ENCODE data around the gene ATP6V0E1.

ATP6V0E1 gene

DNA sequence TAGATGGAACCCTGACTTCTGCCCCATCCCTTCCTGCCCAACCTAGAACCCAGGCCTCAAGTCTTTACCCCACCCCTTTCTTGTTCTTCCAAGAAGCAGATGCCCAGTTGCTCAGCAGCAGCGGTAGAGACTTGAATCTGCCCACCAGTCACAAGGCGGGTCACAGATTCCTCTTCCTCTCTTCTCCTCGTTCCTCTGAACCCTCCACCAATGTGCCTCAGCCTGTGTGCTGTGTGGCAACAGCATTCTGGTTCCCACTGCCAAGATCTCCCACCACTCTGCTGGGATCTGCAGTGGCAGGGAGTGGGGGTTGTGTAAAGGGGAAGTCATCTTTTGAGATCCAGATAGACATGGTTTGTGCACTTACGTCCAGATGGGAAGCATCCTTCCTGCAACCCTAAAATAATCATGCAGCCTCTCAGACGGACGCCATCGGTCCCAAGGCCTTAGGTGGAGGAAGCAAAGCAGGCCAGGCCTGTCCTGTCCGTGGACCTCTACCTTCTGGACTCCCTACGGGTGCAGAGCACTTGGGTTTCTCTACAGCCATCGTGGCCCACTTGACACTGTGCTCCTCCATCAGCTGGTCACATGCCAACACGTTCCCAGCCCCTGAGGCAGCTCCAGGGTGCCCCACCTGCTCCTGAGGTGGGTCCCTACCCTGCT is 32.1 kb upstream of the ATP6V0E1 start:
- TF ChIP-seq TAF1 (IDR thresholded peaks at IDR 0.05; ENCODE audit: borderline replicate concordance, insufficient read depth, low read length), result no peak
- no peak for TF ChIP-seq SIN3A (IDR thresholded peaks at IDR 0.05; ENCODE audit: borderline replicate concordance, insufficient read depth, low read length)
- TF ChIP-seq, protein P1, sequence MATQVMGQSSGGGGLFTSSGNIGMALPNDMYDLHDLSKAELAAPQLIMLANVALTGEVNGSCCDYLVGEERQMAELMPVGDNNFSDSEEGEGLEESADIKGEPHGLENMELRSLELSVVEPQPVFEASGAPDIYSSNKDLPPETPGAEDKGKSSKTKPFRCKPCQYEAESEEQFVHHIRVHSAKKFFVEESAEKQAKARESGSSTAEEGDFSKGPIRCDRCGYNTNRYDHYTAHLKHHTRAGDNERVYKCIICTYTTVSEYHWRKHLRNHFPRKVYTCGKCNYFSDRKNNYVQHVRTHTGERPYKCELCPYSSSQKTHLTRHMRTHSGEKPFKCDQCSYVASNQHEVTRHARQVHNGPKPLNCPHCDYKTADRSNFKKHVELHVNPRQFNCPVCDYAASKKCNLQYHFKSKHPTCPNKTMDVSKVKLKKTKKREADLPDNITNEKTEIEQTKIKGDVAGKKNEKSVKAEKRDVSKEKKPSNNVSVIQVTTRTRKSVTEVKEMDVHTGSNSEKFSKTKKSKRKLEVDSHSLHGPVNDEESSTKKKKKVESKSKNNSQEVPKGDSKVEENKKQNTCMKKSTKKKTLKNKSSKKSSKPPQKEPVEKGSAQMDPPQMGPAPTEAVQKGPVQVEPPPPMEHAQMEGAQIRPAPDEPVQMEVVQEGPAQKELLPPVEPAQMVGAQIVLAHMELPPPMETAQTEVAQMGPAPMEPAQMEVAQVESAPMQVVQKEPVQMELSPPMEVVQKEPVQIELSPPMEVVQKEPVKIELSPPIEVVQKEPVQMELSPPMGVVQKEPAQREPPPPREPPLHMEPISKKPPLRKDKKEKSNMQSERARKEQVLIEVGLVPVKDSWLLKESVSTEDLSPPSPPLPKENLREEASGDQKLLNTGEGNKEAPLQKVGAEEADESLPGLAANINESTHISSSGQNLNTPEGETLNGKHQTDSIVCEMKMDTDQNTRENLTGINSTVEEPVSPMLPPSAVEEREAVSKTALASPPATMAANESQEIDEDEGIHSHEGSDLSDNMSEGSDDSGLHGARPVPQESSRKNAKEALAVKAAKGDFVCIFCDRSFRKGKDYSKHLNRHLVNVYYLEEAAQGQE (IDR thresholded peaks at IDR 0.05; ENCODE audit: insufficient read depth in 1 of 2, low read depth in 2 of 2, low read length in 2 of 2), result no peak
- no peak for TF ChIP-seq FOXP2 (optimal IDR thresholded peaks at IDR 0.05; ENCODE audit: borderline replicate concordance, extremely low read depth, extremely low read length, insufficient read depth)
- TF ChIP-seq POLR2AphosphoS5 (IDR thresholded peaks at IDR 0.05; ENCODE audit: low read depth, low read length), result no peak

DNA sequence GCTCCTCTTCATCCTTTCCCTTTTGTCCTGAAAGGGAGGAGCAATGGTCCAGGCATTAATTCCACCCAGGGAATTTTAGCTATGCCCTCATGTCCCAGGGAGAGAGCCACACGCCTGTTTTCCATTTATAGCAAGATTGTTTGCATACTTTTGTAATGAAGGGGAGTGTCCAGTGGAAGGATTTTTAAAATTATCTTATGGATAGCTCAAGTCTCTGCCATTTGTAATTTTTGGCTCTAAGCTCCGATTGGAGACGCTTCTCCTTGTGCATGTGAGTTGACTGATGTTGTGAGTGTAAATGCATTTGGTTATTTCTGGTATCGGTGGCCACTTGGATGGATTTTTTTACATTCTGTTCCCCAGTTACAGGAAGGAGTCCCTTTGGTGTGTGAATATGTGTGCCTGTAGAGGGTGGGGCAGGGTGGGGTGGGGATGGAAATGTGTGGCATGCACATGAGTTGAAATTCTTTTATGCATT is 31.5 kb upstream of the ATP6V0E1 start:
- TF ChIP-seq SIN3A (IDR thresholded peaks at IDR 0.05; ENCODE audit: borderline replicate concordance, insufficient read depth, low read length) (no peak), FOXP2 (optimal IDR thresholded peaks at IDR 0.05; ENCODE audit: borderline replicate concordance, extremely low read depth, extremely low read length, insufficient read depth) (no peak), TAF1 (IDR thresholded peaks at IDR 0.05; ENCODE audit: borderline replicate concordance, insufficient read depth, low read length) (no peak), POLR2AphosphoS5 (IDR thresholded peaks at IDR 0.05; ENCODE audit: low read depth, low read length) (no peak)
- TF ChIP-seq, protein P1 (IDR thresholded peaks at IDR 0.05; ENCODE audit: insufficient read depth in 1 of 2, low read depth in 2 of 2, low read length in 2 of 2), result no peak

DNA sequence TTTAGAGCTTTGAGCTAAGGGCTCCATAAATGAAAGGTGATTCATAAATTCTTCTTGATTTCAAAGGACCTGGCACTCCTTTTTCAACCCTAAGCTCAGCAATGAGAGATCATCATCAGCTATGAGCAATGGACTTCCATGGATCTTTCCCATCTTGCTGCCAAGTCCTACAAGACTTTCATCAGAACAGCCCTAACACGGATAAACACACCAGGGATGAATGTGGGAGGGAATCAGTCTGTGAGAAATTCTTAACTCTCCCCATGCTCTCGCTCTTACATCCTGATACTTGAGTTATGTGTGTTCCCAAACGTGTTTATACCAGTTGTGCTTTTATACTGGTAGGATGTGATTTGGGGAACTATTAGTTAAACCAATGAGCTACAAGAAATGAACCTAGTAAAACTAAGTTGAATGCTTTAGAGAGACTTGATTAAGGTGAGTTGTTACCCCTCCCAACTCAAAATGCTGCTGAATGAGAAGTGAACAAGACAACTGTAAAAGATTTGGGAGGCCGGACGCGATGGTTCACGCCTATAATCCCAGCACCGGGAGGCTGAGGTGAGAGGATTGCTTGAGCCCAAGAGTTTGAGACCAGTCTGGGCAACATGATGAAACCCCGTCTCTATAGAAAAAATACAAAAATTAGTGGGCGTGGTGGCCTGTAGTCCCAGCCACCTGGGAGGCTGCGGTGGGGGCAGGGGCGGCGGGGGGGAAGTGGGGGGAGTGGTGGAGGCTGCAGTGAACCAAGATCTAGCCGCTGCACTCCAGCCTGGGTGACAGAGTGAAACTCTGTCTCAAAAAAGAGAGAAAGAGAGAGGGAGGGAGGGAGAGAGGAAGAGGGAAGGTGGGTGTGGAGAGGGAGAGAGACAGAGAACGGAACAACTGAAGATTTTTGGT is 29.5 kb upstream of the ATP6V0E1 start:
- TF ChIP-seq FOXP2 (optimal IDR thresholded peaks at IDR 0.05; ENCODE audit: borderline replicate concordance, extremely low read depth, extremely low read length, insufficient read depth) (no peak), POLR2AphosphoS5 (IDR thresholded peaks at IDR 0.05; ENCODE audit: low read depth, low read length) (no peak; the same call in 1 of the 2 replicates), TAF1 (IDR thresholded peaks at IDR 0.05; ENCODE audit: borderline replicate concordance, insufficient read depth, low read length) (no peak), SIN3A (IDR thresholded peaks at IDR 0.05; ENCODE audit: borderline replicate concordance, insufficient read depth, low read length) (no peak)
- TF ChIP-seq, protein P1 (IDR thresholded peaks at IDR 0.05; ENCODE audit: insufficient read depth in 1 of 2, low read depth in 2 of 2, low read length in 2 of 2), result no peak

GRCh38 chr5:172954751-172955159 is 28.8 kb upstream of the ATP6V0E1 start:
- TF ChIP-seq TAF1 (IDR thresholded peaks at IDR 0.05; ENCODE audit: borderline replicate concordance, insufficient read depth, low read length) (no peak), POLR2AphosphoS5 (IDR thresholded peaks at IDR 0.05; ENCODE audit: low read depth, low read length) (no peak), SIN3A (IDR thresholded peaks at IDR 0.05; ENCODE audit: borderline replicate concordance, insufficient read depth, low read length) (no peak), FOXP2 (optimal IDR thresholded peaks at IDR 0.05; ENCODE audit: borderline replicate concordance, extremely low read depth, extremely low read length, insufficient read depth) (no peak)
- TF ChIP-seq, protein P1 (IDR thresholded peaks at IDR 0.05; ENCODE audit: insufficient read depth in 1 of 2, low read depth in 2 of 2, low read length in 2 of 2), result no peak
